H9 (cell line): ENCODE results near the gene STK11IP. TPM values are rescaled to one million over a fixed set of nuclear protein-coding genes. Genes with fewer than 3 reads are reported as not detected.

Source experiments
- DNase-seq: peaks from one replicate; pipeline ENCODE4 v3.0.0-alpha.2; 2017
- H2AFZ ChIP-seq: one replicate; pipeline ENCODE4 v1.6.1; 2013; ENCODE audit warnings: mild to moderate bottlenecking, low read length, control low read depth, moderate library complexity
- H2AK5ac ChIP-seq: 2 replicates; pipeline ENCODE4 v1.6.1; 2013; ENCODE audit warnings: low read length, control low read depth, mixed read lengths; ENCODE audit not compliant: insufficient read length
- H2BK120ac ChIP-seq: one replicate; pipeline ENCODE4 v1.6.1; 2013; ENCODE audit warnings: low read depth, mild to moderate bottlenecking, low read length, control low read depth, inconsistent platforms; ENCODE audit not compliant: poor library complexity, severe bottlenecking
- H2BK12ac ChIP-seq: 2 replicates; pipeline ENCODE4 v1.6.1; 2013; ENCODE audit warnings: low read length, control low read depth, mixed read lengths, low read depth; ENCODE audit not compliant: insufficient read length
- H2BK15ac ChIP-seq: 2 replicates; pipeline ENCODE4 v1.6.1; 2013; ENCODE audit warnings: low read depth, low read length, control low read depth
- H2BK20ac ChIP-seq: one replicate; pipeline ENCODE4 v1.6.1; 2013; ENCODE audit warnings: low read depth, mild to moderate bottlenecking, low read length, control low read depth, inconsistent platforms; ENCODE audit not compliant: poor library complexity, severe bottlenecking
- H2BK5ac ChIP-seq: 2 replicates; pipeline ENCODE4 v1.6.1; 2013; ENCODE audit warnings: low read length, control low read depth, mixed read lengths; ENCODE audit not compliant: insufficient read length
- H3K14ac ChIP-seq: 2 replicates; pipeline ENCODE4 v1.6.1; 2013; ENCODE audit warnings: low read length, control low read depth; ENCODE audit not compliant: insufficient read depth
- H3K18ac ChIP-seq: 2 replicates; pipeline ENCODE4 v1.6.1; 2013; ENCODE audit warnings: low read depth, mild to moderate bottlenecking, mixed read lengths, low read length, control low read depth; ENCODE audit not compliant: insufficient read length
- H3K23ac ChIP-seq: 2 replicates; pipeline ENCODE4 v1.6.1; 2013; ENCODE audit warnings: low read length, control low read depth, mixed read lengths, low read depth; ENCODE audit not compliant: insufficient read length
- H3K23me2 ChIP-seq: 2 replicates; pipeline ENCODE4 v1.6.1; 2013; ENCODE audit warnings: low read depth, mild to moderate bottlenecking, mixed read lengths, low read length, control low read depth; ENCODE audit not compliant: insufficient read length, poor library complexity, severe bottlenecking
- H3K27ac ChIP-seq: 2 replicates; pipeline ENCODE4 v1.5.1; 2013; ENCODE audit warnings: low read length, control low read depth, mixed read lengths, low read depth; ENCODE audit not compliant: insufficient read length
- H3K27me3 ChIP-seq: 2 replicates; pipeline ENCODE4 v1.6.1; 2013; ENCODE audit warnings: low read length, control low read depth, inconsistent platforms; ENCODE audit not compliant: insufficient read depth
- H3K4ac ChIP-seq: 2 replicates; pipeline ENCODE4 v1.6.1; 2013; ENCODE audit warnings: low read depth, mild to moderate bottlenecking, control low read depth, inconsistent platforms, low read length, moderate library complexity
- H3K4me1 ChIP-seq: 2 replicates; pipeline ENCODE4 v1.6.1; 2013; ENCODE audit warnings: low read length, control low read depth, inconsistent platforms; ENCODE audit not compliant: insufficient read depth
- H3K4me2 ChIP-seq: 2 replicates; pipeline ENCODE4 v1.6.1; 2013; ENCODE audit warnings: low read length, control low read depth, mixed read lengths; ENCODE audit not compliant: insufficient read length, insufficient read depth
- H3K56ac ChIP-seq: 2 replicates; pipeline ENCODE4 v1.6.1; 2013; ENCODE audit warnings: low read depth, mild to moderate bottlenecking, mixed read lengths, low read length, control low read depth; ENCODE audit not compliant: insufficient read length
- H3K79me1 ChIP-seq: 2 replicates; pipeline ENCODE4 v1.6.1; 2013; ENCODE audit warnings: low read depth, mild to moderate bottlenecking, moderate library complexity, low read length, control low read depth, inconsistent platforms; ENCODE audit not compliant: insufficient read depth, poor library complexity, severe bottlenecking
- H3K79me2 ChIP-seq: 2 replicates; pipeline ENCODE4 v1.6.1; 2013; ENCODE audit warnings: low read length, control low read depth, inconsistent platforms; ENCODE audit not compliant: insufficient read depth
- H3K9ac ChIP-seq: 2 replicates; pipeline ENCODE4 v1.6.1; 2013; ENCODE audit warnings: low read length, control low read depth, mixed read lengths; ENCODE audit not compliant: insufficient read length; ENCODE audit errors: extremely low read depth
- H3K9me3 ChIP-seq: one replicate; pipeline ENCODE4 v1.6.1; 2013; ENCODE audit warnings: low read depth, low read length, inconsistent platforms; ENCODE audit not compliant: control insufficient read depth
- H3T11ph ChIP-seq: one replicate; pipeline ENCODE4 v1.6.1; 2013; ENCODE audit warnings: mild to moderate bottlenecking, low read length, control low read depth, inconsistent platforms
- H4K20me1 ChIP-seq: one replicate; pipeline ENCODE4 v1.6.1; 2013; ENCODE audit not compliant: control insufficient read depth, insufficient read length, insufficient read depth
- H4K5ac ChIP-seq: 2 replicates; pipeline ENCODE4 v1.6.1; 2013; ENCODE audit warnings: low read depth, mild to moderate bottlenecking, mixed read lengths, low read length, control low read depth; ENCODE audit not compliant: insufficient read length
- H4K8ac ChIP-seq: replicated peaks from 2 replicates; pipeline ENCODE4 v1.6.1; 2013; ENCODE audit warnings: low read length, control low read depth, mixed read lengths, low read depth; ENCODE audit not compliant: insufficient read length
- H4K91ac ChIP-seq: 2 replicates; pipeline ENCODE4 v1.6.1; 2013; ENCODE audit warnings: low read depth, mild to moderate bottlenecking, moderate library complexity, mixed read lengths, low read length, control low read depth; ENCODE audit not compliant: insufficient read length
- H3K27ac Mint-ChIP-seq, 3 experiments: 2 replicates in 2 of 3; 3 replicates in 1 of 3; pipeline ENCODE4 v1.8.0; 2020 to 2021; ENCODE audit warnings: mixed read lengths in 3 of 3, mild to moderate bottlenecking in 1 of 3, moderate library complexity in 1 of 3
- H3K27me3 Mint-ChIP-seq: 2 replicates; pipeline ENCODE4 v1.8.0; 2021; ENCODE audit warnings: low read depth, mild to moderate bottlenecking, moderate library complexity, mixed read lengths
- H3K36me3 Mint-ChIP-seq, 3 experiments: 2 replicates in 2 of 3; 3 replicates in 1 of 3; pipeline ENCODE4 v1.8.0; 2020 to 2021; ENCODE audit warnings: low read depth in 3 of 3, mixed read lengths in 3 of 3; ENCODE audit not compliant: insufficient read depth in 1 of 3
- H3K4me1 Mint-ChIP-seq, 2 experiments: 2 replicates each; pipeline ENCODE4 v1.8.0; 2020; ENCODE audit warnings: mixed read lengths in 2 of 2
- H3K4me3 Mint-ChIP-seq, 2 experiments: 2 replicates in 1 of 2; 3 replicates in 1 of 2; pipeline ENCODE4 v1.8.0; 2020 to 2021; ENCODE audit warnings: mild to moderate bottlenecking in 2 of 2, mixed read lengths in 2 of 2, moderate library complexity in 1 of 2
- H3K9me3 Mint-ChIP-seq, 2 experiments: 2 replicates in 1 of 2; 3 replicates in 1 of 2; pipeline ENCODE4 v1.8.0; 2020; ENCODE audit warnings: mild to moderate bottlenecking in 2 of 2, mixed read lengths in 2 of 2, moderate library complexity in 1 of 2
- CTCF ChIP-seq: fragments of 200-600 bp; sonication (generic); conservative IDR thresholded peaks from 3 replicates; pipeline ENCODE4 v1.8.0; 2021; ENCODE audit warnings: antibody characterized with exemption, mild to moderate bottlenecking
- WGBS: extraction: QIAGEN DNeasy Blood & Tissue Kit; methylation state at CpG from one replicate; pipeline ENCODE4 v1.1.7; 2013; ENCODE audit warnings: missing lambda C conversion rate, low lambda C conversion rate, mixed read lengths; ENCODE audit not compliant: insufficient read length; ENCODE audit errors: extremely low coverage; 5-methylcytosine and 5-hydroxymethylcytosine counted together
- total RNA-seq: library from RNA; stranded (reverse); gene quantifications from 2 replicates; pipeline ENCODE4 v1.2.1, GENCODE V29; 2021

STK11IP gene
- total RNA-seq, 1 experiment from 2014 or later, result 31.1 TPM

- DNase-seq, result peak; percentile 21
- no peak overlapping the region for H2BK120ac ChIP-seq
- peaks cover 2% of the 10 kb centered on the region; the same call in 1 of the 2 replicates for H3K4me1 ChIP-seq
- H4K20me1 ChIP-seq, result no peaks in the 10 kb centered on the region
- H3K18ac ChIP-seq, result no peak overlapping the region
- Mint-ChIP-seq H3K4me3 (no peak overlapping the region), H3K9me3 (no peaks in the 10 kb centered on the region; a peak in 1 of 5 replicates), H3K27ac (peak overlapping the region in 2 of 3 experiments; percentile 9 to 49; a peak in 1 of 7 replicates), H3K27me3 (peaks cover 11% of the 10 kb centered on the region), H3K36me3 (peaks cover 0 to 17% (median 4%) of the 10 kb centered on the region in 3 experiments; a peak in 3 of 7 replicates), H3K4me1 (peaks cover 10 to 19% of the 10 kb centered on the region in 2 experiments)
- no peak overlapping the region for H2BK12ac ChIP-seq
- H4K8ac ChIP-seq, result no peak overlapping the region
- no peak for TF ChIP-seq CTCF
- H3K79me2 ChIP-seq, result no peaks in the 10 kb centered on the region
- H3K23me2 ChIP-seq, result peaks cover 3% of the 10 kb centered on the region
- no peaks in the 10 kb centered on the region for H3K9me3 ChIP-seq
- no peaks in the 10 kb centered on the region for H3K79me1 ChIP-seq
- no peak overlapping the region for H2BK15ac ChIP-seq
- H2BK20ac ChIP-seq, result no peak overlapping the region
- no peak overlapping the region for H2BK5ac ChIP-seq
- no peak overlapping the region for H3K23ac ChIP-seq
- no peak overlapping the region for H3K4me2 ChIP-seq
- H3K14ac ChIP-seq, result no peak overlapping the region
- no peak overlapping the region for H4K91ac ChIP-seq
- no peak overlapping the region for H3K56ac ChIP-seq
- H3K27ac ChIP-seq, result no peak overlapping the region
- H3K9ac ChIP-seq, result no peak overlapping the region
- no peak overlapping the region for H2AK5ac ChIP-seq
- no peaks in the 10 kb centered on the region for H3K27me3 ChIP-seq
- no peak overlapping the region for H3T11ph ChIP-seq
- no peak overlapping the region for H3K4ac ChIP-seq
- no peak overlapping the region for H4K5ac ChIP-seq
- no CpG with 5 or more reads among the region's 24 CpGs for WGBS
- no peak overlapping the region for H2AFZ ChIP-seq
Measured at GRCh38 chr2:219638948-219639755, 41.5 kb downstream of the STK11IP start.
